Right lung (tissue), 5 donors: ENCODE measurements around the gene HFM1. TPM values are rescaled to one million over a fixed set of nuclear protein-coding genes. Genes with fewer than 3 reads are reported as not detected.

Experiments used
- DNase-seq, 2 donors: peaks; one replicate each; pipeline ENCODE4 v3.0.0-alpha.2; 2013
- polyA plus RNA-seq, 5 donors: library from polyadenylated mRNA; unstranded; fragments of 120-200 nt; gene quantifications; one replicate each; pipeline versions ENCODE4 v1.2.1 to v1.2.3, GENCODE V29; 2013; ENCODE audit warnings: inconsistent platforms in 1 of 5, low replicate concordance in 1 of 5; ENCODE audit not compliant: insufficient read length in 5 of 5, insufficient read depth in 1 of 5

The HFM1 gene
- polyA plus RNA-seq, 5 donors = 6.4 to 13.7 (median 11.7) TPM

DNA sequence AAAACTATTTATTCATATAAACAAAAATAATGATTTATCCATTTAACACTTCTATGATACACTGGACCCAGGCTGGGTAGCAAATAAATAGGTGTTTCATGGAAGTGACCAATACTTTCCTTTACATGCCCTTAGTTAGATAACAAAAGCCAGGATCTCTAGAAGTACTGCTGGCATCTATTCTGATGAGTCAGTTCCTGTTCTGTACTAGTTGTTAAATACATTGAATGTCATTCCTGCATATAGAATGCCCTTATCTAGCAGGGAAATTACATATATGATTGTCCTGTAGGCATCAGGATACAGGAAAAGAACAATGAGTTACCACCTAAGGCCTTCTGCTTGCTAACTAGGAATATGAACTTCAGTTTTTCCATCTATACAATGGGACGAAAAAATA lies 130.8 kb downstream of the HFM1 start:
- DNase-seq = no peak

DNA sequence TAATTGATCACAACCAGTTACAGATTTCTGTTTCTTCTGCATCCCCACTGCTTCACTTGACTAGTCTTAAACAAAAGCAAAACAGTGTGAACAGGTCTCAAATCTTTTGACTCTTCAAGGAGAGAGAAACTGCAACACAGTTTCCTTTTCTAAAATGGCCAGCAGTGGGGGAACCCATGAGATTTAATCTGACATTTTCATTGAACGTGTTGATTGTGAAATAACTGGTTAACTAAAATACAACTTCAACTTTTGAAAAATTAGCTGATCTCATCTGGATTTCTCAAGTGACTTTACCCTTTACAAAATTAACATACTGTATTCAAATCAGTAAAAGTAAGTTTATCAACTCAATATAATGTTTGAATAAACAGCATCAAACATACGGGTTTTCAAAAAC lies 143.0 kb downstream of the HFM1 start:
- DNase-seq = no peak

DNA sequence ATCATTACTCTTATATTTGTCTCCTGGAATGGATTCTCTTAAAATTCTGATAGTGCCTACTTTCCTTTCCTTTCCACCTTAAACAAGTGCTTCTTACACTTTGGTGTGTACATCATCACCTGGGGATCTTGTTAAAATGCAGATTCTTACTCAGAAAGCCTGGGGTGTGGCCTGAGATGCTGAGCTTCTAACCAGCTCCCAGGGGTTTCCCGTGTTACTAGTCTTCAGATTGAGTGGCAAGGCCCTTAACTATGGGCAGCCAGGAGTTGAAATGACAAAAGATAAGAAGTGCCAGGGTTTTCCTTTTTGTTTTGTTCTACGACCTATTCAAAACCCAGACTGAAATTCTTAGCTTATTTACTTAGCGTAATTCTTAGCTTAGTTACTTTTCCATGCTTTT lies 159.2 kb downstream of the HFM1 start:
- DNase-seq = no peak

DNA sequence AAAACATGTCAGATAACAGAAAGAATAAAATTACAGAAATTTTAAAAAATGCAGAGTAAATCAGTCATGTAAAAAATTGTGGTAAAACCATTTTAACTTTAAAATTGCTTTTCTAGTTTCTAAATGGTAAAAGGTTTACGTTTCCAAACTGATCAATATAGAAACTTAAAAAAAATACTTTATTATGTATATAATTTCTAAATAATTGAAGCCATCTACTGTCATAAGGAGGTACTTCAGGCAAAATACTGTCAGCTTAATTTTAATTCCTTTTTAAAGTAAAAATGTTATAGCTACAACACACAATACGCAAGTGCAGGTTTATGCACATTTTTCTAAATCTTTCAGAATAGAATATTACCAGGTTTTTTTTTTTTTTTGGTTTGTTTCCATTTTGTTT lies 159.9 kb downstream of the HFM1 start:
- no peak for DNase-seq

DNA sequence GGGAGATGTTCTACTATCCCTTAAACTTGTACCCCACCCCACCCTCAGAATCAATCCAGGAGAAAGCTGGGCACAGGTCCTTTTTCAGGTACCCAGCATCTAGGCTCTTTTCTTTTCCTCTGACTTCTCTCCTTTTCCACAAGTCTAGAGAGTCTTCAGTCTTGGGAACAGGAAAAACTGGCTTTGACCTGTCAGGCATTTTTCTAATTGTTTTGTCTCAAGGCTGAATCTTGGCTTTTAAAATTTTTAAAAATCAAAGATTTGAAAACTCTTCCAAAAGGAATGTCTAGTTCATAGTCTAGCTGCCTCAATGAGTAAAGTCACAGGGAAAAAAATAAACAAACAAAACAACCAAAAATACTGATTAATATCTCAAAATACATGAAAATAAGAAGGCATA lies 161.5 kb downstream of the HFM1 start:
- no peak for DNase-seq

DNA sequence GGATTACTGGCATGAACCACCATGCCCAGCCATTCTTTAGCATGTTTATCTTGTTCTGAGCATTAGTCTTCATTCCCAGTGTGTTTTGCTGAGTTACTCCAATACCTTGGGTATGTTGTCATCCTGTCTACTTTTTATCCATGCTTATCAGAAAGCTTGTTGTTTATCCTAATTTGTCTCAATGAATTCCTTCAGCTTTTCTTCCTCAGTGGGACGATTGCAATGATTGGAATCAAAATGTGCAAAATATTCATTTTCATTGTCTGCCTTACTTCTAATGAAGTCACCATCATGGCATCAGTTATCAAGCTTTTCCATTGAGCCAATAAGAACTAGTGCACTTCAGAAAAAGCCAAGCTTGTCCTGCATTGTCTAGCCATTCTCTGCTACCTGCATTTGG lies 170.5 kb downstream of the HFM1 start:
- no peak for DNase-seq

DNA sequence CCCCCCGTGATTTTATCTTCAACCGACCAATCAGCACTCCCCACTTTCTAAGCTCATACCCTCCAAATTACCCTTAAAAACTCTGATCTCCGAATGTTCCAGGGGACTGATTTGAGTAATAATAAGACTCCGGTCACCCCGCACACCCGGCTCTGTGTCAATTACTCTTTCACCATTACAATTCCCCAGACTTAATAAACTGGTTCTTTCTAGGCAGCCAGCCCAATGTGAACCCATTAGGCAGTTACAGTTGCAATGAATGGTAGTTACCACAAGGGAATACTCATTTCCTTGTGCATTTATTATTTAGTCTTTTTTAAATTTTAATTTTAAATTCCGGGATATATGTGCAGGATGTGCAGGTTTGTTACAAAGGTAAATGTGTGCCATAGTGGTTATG lies 177.9 kb downstream of the HFM1 start:
- DNase-seq = no peak

DNA sequence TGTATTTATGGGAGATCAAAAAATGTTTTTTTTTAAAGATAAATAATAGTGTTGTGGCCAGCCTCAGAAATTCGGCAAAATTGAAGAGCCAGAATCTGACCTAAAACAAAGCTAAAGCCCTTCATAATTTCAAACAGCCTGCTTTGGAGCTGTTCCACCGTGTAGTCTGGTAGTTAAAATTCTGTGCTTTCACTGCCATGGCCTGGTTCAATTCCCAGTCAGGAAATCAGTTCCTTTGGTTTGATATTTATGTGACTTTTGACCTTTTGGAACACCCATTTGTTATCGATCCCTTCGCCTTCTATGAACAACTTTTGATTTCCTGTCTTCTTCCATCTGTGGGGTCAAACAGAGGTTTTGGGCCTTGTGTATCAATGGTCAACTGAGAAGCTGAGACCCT lies 179.8 kb downstream of the HFM1 start:
- no peak for DNase-seq

DNA sequence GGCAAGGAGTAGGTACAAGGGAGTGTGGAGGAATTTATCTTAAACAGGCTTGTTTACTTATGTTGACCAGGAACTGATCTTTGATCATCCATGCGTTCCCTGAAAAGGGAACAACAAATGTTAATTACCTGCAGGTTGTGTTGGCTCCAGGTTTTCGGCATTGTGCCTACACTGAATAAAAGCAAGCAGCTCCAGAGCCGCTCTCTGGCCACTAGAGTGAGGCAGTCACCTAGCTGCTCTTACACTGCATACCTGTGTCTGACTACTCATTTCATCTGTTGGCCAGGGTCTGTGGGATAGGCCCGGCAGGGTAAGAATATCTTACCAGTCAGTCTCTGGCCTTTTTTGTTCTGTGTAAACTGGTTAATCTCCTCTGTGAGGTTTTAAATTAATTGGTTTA lies 183.6 kb downstream of the HFM1 start:
- no peak for DNase-seq

DNA sequence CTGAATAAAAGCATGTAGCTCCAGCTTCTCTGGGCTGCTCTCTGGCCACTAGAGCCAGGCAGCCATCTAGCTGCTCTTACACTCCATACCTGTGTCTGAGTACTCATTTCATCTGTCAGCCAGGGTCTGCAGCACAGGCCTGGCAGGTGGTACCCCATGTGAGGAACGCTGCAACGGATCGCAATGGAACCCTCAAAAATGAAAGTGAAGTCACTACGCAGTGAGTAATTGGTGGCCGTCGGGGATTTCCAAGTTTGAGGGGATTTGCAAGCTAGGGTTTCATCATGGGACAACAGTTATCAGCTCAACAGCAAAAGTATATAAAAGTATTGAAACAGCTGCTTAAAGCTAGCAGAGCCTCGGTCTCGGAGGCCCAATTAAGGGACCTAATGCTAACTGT lies 186.7 kb downstream of the HFM1 start:
- no peak for DNase-seq

Other genes starting within 250 kb of the HFM1 start
- gene CDC7, start 96.0 kb upstream of the HFM1 start, polyA plus RNA-seq = 10 to 100 TPM; 16.3 to 26.3 (median 18.6) TPM